HG02884 (cell line): ENCODE results near the gene MUC13.
"Not testable (repeated sequence)": the region's sequence is repeated elsewhere in the genome, so short reads cannot be mapped to it uniquely, and the experiment has no call there.

Experiments used
- ATAC-seq: cut with Tn5 transposase; IDR thresholded peaks from one replicate; pipeline ENCODE4 v1.9.1; 2021; ENCODE audit warnings: mild to moderate bottlenecking, moderate library complexity; ENCODE audit not compliant: unreplicated experiment

The MUC13 gene, protein sequence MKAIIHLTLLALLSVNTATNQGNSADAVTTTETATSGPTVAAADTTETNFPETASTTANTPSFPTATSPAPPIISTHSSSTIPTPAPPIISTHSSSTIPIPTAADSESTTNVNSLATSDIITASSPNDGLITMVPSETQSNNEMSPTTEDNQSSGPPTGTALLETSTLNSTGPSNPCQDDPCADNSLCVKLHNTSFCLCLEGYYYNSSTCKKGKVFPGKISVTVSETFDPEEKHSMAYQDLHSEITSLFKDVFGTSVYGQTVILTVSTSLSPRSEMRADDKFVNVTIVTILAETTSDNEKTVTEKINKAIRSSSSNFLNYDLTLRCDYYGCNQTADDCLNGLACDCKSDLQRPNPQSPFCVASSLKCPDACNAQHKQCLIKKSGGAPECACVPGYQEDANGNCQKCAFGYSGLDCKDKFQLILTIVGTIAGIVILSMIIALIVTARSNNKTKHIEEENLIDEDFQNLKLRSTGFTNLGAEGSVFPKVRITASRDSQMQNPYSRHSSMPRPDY

DNA sequence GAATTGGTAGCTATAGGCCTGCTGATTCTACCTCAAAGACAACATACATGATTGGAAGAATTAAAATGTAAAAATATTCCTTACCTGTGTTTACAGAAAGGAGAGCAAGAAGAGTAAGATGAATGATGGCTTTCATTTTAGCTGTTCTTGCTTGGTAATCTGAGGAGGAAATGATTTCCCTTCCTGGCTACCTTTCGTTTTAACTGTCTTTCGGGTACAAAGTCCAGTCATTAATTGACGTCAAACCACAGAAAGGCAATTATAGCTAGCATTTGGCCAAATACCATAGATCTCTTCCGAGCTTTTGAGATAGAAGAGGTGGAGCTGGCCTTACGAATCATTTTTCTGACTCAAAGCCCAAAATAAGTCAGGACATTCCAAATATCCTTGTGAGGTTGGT lies at the start of gene MUC13:
MUC13 (minus strand) TSS at position 175 of the 400 bp plus-strand sequence; CDS start at position 136, 39 bp downstream.
- ATAC-seq: no peak

DNA sequence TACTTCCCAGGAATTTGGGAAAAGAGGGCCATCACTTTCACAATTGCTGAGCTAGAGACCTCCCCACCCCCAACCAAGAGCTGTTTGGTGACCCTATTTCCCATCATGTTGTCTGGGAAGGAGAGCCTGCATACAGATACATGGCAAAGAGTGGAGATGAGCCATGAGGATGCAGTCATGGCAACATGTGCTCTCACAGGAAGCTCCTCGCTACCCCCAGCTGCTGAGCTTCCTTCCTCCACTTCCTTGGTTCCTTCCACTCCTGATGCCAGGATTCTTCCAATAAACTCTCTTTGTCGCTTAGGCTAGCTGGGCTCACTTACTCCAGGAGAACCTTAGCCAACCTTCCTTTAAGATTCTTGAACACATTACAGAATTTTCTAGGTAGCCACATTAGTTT lies 48.3 kb upstream of the MUC13 start:
- no peak for ATAC-seq

DNA sequence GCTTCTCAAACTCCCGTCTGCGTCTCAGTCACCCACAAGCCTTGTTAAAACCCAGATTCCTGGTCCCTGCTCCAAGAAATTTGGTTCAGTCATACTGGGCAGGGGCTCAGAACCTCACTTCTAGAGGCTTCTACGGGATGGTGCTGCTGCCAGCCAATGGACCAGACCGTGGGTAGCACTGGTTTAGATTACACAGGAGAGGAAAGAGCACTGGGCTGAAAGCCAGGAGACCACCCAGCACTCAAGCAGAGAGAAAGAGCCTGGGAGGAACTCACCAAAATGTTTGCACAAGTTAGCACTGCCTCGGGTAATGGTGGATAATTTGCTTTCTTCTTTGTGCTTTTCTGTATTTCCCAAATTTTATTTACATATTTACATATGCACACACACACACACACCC lies 46.9 kb upstream of the MUC13 start:
- ATAC-seq: no peak

DNA sequence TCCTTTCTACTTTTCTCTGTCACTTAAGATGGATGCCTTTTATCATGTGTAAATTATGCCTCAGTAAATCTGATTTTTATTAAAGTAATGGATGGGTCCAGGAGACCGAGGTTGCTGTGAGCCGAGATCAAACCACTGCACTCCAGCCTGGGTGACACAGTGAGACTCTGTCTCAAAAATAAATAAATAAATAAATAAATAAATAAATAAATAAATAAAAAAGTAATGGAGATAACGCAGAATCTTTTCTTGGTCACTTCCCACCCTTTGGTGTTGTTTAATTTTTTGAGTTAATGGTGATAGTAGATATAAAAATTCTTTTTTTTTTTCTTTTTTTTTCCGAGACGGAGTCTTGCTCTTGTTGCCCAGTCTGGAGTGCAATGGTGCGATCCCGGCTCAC lies 44.1 kb upstream of the MUC13 start:
- no peak for ATAC-seq

DNA sequence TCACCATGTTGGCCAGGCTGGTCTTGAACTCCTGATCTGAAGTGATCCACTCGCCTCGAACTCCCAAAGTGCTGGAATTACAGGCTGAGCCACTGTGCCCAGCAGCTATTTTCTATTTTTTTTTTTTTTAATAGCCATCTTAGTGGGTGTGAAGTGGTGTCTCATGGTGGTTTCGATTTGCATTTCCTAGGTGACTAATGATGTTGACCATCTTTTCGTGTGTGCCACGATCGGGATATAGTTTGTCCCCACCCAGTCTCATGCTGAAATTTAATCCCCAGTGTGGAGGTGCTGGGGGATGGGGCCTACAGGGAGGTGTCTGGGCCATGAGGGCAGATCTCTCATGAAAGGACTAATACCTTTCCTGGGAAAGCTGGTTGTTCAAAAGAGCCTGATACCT lies 41.8 kb upstream of the MUC13 start:
- no peak for ATAC-seq

DNA sequence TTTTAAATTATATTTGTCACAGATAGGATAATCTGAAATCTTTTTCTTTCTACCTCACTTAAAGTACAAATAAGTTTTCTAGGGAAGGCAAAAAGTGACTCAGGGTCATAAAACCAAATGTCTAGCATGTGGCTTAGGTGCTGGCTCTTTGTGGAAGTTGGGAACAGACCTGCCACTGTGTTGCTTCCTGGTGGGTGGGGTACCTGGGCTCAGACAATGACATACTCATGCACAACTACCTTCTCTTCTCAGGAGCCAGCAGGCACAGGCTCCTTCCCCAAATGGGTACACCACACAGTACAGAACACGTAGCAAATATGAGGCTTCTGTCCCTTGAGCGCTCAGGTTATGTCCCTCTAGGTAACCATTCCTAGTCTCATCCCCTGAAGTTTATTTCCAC lies 40.1 kb upstream of the MUC13 start:
- ATAC-seq: no peak

DNA sequence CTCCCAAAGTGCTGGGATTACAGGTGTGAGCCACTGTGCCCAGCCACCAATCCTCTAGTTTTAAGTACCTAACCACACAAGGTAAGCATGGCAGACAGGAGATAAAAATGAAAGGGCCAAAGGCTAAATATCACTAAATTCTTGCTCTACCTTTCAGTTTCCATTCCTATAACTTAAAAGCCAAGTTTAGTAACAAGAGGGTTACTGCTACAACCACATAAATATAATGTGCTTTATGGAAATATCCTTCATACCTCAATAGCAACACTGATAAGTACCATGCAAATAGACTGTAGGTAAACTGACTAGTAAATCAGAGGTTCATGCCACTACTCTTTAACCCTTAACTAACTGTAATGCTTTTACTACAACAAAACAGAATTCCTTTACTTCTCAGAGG lies 38.7 kb upstream of the MUC13 start:
- ATAC-seq: no peak

DNA sequence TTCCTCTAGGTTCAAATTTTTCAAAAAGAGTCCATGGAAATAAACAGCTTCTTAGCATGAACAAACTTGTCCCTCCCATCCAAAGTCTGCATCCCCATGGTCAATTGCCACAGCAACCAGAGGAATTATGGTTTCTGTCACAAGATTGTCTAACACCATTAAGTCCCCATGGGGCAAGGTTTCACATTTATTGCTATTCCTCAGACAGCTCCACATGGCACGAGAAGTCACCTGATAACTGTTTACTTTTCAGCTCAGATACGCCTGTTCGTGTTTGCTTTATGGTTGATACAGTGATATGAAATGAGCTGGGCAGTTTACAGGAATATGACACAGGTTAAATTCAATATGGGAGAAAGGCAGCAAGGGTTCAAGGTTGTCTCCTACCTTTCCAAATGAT lies 37.9 kb upstream of the MUC13 start:
- ATAC-seq: no peak

DNA sequence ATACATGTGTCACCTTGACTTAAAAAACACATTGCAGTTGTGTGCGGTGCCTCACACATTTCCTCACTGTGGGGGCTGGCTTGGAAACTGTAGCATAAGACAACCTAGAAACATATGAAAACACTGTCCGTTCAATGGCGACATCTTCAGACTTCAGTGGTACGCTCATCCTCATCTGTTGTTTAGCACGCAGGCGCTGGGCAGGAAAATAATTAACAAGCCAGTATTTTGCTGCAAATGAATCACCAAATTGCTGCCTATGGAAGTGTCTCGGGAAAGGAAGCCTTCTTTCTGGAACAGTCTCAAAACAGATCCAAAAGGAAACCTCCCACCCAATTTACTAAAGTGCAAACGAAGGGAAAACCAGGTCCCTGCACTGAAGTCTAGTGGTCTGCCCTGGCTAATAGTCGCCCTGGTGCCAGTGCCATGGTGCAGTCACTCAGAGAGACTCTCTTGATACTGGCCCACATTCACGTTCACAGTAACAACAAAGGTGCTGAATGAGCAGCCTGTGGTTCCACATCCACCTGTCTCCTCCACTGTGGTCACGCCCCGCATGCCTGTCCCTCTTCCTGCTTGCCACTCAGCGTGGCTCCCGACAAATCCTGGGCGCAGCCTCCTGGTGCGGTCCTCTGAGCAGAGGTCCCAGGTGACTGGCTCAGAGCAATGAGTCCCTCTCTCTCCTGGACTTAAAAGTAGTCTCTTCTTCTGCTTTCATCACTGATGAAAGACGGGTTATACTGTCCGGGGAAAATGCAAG lies 35.6 kb upstream of the MUC13 start:
- ATAC-seq: no peak

DNA sequence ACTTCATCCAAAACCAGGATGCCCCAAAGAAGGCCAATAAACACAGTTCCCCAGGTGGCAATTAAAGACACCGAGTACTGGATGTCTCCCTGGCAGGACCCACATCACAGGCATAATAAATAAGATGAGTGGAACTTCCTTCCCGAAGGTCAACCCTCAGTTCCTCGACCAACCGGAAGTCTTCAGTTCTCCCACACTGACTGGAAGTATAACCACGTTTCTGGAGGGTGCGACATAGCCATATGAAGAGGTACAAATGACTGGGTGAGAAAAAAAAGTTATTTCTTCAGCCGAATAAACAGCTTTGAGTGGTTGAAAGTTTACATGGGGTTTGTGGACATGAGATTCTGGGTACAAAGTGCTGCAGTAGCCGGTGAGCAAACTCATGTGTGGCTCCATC lies 34.6 kb upstream of the MUC13 start:
- no peak for ATAC-seq

DNA sequence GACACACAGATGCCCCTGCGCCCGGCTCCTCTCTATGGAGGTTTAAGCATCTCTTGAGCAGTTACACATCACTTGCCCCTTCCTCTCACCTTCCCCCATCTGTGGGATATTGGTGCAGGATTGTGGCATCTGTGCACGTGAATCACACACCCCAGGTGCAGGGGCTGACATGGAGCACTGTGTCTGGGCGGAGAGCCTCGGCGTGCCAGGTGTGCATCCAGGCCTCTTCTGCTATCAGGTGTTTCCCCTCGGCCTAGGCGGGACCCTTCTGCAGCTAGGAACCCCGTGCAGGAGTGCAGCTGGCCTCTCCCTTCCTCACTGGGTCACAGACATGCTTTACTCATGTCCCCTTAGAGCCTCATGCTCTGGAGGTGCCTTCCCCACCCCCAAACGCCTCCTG lies 33.4 kb upstream of the MUC13 start:
- no peak for ATAC-seq

DNA sequence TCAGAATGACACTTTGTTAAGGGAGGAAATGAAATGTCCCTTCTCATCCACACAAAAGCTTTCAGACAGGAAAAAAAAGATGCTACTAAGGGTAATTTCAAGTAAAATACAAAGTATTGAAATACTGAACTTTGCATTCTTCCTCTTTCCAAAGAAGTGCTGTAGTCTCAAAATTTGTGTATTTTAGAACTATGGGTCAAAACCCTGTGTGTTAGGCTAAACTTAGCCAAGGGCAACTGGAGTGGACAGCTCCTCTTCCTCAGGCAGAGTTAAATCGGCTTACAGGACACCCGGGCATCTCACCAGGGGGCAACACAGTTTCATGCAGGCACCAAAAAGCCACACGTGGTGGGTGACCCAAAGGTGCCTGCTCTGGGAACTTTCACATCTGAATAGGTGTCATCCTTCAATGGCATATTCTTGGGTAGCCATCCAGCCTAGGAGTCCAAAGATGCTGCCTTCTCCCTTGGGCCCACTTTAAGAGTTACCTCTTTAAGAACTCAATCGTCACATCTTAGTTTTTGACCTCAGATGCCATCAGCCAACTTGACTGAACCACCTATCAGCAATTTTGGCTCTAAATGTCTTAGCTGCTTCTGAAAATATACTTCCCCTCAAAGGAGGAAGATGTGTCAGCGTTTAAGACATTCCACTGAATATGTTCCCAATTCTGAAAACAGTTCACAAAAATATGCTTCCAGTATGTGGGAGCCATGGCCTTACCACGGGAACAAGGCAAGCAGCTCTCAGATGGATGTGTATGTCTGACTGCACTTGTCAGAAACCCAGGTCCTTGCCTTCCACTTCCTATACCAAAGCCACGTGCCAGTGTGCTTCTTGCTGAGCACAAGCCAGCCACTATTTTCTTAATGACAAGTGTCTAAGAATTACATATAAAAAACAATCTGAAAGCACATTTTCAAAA lies 32.2 kb upstream of the MUC13 start:
- ATAC-seq: no peak

DNA sequence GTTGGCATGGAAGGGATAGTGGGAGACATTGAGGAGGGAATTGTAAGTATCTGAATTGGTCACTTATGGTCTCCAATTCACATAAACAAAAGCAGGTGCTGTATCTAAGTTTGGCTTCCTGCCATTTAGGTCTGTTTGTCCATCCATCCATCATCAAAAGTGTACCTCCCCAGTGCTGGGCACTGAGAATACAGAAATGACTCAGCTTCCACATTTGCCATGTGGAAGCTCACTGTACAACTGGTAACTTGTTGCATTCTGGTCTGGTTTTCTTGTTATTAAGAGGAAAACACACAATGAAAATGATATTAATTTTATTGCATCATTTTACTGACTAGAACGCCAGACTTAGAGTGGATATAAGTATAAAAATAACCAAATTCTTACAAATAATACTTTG lies 30.9 kb upstream of the MUC13 start:
- no peak for ATAC-seq

DNA sequence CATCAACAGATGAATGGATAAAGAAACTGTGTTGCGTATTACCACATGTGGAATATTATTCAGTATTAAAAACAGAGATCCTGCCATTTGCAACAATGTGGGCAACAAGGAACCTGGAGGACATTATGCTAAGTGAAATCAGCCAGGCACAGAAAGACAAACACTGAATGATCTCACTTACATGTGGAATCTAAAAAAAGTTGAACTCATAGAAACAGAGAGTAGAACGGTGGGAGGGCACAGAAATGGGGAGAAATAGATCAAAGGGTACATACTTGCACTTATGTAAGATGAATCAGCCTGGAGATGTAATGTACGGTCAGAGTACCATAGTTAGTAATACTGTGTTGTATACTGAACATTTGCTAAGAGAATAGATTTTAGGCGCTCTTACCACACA lies 29.8 kb upstream of the MUC13 start:
- no peak for ATAC-seq

DNA sequence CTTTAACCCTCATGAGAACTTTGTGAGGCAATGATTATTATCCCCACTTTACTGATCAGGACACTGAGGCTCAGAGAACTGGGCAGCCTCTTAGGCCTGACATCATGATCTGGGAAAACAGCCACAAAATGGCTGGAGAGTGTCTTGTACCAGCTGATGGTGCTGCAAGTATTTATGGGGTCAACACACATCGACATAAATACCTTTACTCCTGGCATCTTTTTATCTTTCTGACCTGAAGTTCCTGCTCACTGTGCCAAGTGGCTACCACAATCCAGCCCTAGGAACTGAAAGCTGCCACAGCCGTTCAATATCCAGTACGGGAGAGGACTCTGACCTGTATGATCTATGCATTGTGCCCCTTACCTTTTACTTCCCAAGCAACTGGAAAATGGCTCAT lies 29.2 kb upstream of the MUC13 start:
- no peak for ATAC-seq

DNA sequence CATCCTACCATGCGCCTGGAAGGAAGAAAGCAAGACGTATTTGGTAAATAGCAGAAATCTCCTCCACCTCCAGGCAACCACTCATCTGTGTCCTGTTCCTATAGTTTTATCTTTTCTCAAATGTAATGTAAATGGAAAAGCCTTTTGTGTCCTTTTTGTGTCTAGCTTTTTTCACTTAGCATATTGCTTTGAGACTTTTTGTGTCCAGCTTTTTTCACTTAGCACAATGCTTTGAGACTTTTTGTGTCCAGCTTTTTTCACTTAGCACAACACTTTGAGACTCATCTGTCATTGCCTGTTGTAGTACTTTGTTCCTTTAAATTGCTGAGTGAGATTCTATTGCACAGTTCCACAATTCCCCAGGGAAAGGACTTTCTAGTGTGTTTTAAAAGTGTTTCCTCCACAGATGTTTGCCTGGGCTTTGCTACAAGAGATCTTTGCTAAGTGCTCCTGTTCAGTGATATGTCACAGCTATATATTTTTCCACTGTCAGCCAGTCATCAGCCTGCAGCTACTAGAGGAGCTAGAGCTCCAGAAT lies 27.9 kb upstream of the MUC13 start:
- ATAC-seq: no peak

DNA sequence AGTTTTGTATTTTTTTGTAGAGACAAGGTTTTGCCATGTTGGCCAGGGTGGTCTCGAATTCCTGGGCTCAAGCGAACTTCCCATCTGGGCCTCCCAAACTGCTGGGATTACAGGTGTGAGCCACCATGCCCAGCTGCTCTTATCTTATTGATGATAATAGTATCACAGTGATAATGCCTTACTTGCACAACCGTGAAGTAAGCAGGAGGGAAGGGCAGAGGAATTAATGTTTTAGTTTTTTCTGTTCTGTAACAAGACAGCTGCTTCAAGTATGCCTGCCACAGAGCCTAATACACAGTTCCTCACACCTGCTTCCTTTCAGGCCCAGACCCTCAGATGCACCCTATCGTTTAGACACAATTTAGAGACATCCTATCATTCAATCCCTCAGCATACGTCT lies 26.1 kb upstream of the MUC13 start:
- no peak for ATAC-seq

DNA sequence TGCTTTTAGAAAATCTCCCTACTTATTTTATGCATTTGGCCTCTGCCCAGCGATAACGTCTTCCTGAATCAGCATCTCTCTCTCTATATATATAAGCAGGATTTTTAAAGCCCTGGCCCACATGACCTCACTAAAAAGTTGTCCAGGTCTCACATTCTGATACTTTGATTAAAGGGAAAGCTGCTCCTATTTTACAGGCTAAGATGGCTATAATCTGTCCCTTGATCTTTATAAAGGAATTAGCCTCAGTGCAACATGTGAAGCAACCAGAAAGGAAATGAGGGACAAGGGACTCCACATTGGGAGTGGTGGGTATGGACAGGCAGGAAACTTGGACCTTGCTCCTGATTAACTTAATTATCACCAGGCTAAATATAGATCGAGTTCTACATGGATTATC lies 25.6 kb upstream of the MUC13 start:
- no peak for ATAC-seq

DNA sequence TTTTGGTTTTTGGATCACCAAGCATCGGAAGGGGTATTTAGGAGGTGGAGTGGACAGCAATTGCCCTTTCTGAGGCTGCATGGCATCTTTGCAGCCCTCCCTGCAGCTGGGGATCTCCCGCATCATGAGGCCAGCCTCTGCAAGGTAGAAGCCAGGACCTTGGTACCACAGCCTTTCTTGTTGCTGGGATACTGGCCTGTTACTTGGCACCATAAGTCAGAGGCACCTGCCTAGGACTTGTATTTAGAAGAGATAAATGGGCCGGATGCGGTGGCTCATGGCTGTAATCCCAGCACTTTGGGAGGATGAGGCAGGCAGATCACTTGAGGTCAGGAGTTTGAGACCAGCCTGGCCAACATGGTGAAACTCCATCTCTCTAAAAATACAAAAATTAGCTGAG lies 23.4 kb upstream of the MUC13 start:
- ATAC-seq: not testable (repeated sequence)

DNA sequence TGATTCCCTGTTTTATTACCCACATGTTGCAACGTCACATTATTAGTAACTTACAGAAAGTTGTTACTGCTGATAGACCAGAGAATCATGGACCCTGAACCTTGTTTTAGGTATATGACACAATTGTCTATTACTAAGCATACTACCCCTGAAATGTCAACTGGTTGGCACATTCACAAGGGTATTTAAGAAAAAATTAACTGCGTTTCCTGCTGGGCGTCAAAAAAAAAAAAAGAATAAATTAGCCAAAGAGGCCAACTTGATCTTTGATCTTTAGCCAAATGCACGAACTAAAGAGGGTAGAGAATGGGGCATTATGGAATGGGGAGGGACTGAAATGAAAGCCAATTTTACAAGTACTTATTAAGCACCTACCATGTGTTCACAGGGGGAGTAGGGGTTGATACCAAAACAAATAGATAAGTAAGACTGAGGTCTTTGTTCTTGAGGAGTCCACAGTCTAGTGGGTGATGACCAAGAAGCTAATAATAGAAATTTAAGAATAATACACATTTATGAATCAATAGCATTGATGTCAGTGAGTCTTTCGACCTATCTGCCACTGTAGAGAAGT lies 17.8 kb upstream of the MUC13 start:
- no peak for ATAC-seq
